IMR-90 (cell line): ENCODE data around the gene RIMS4. TPM values are rescaled to one million over a fixed set of nuclear protein-coding genes. Genes with fewer than 3 reads are reported as not detected.

Experiments
- ATAC-seq: fragments of 200-7000 bp; cut with Tn5 transposase; 2 replicates; pipeline ENCODE4 v1.9.1; 2020; ENCODE audit warnings: low read depth, mild to moderate bottlenecking, moderate library complexity
- BruUV-seq: library from RNA; stranded (reverse); fragments of 400-500 nt; replicated peaks from 2 replicates; lab custom pipeline; 2021; lab: Mats Ljungman, UMichigan
- CTCF ChIA-PET: fragments of 300-600 bp; formaldehyde crosslinking; extraction: SDS; loops from one replicate; lab custom pipeline; 2021; ENCODE audit warnings: antibody characterized with exemption; lab: Yijun Ruan, JAX
- POLR2A ChIA-PET: fragments of 300-600 bp; sonication (Branson Sonifier 250); formaldehyde crosslinking; loops from one replicate; lab custom pipeline; 2022; ENCODE audit warnings: antibody characterized with exemption; ENCODE audit not compliant: unreplicated experiment; lab: Charles Lee
- DNase-seq: peaks from one replicate; pipeline ENCODE4 v3.0.0; 2013
- H2AFZ ChIP-seq: replicated peaks from 2 replicates; pipeline ENCODE3; 2013; ENCODE audit warnings: low read length, mild to moderate bottlenecking; ENCODE audit not compliant: poor library complexity
- H2AK5ac ChIP-seq: 2 replicates; pipeline ENCODE4 v1.6.1; 2013; ENCODE audit warnings: low read depth, low read length, inconsistent platforms
- H2AK9ac ChIP-seq: replicated peaks from 2 replicates; pipeline ENCODE3; 2013; ENCODE audit warnings: mild to moderate bottlenecking, low read depth, low read length, moderate library complexity; ENCODE audit not compliant: poor library complexity
- H2BK120ac ChIP-seq: 2 replicates; pipeline ENCODE4 v1.6.1; 2013; ENCODE audit warnings: low read depth, low read length, inconsistent platforms
- H2BK15ac ChIP-seq: 3 replicates; pipeline ENCODE4 v1.6.1; 2013; ENCODE audit warnings: low read depth, low read length, inconsistent platforms
- H2BK20ac ChIP-seq: 2 replicates; pipeline ENCODE4 v1.6.1; 2013; ENCODE audit warnings: low read depth, mild to moderate bottlenecking, inconsistent platforms, low read length, moderate library complexity
- H2BK5ac ChIP-seq: 2 replicates; pipeline ENCODE4 v1.6.1; 2013; ENCODE audit warnings: mild to moderate bottlenecking, low read depth, low read length, inconsistent platforms; ENCODE audit not compliant: poor library complexity, severe bottlenecking
- H3K14ac ChIP-seq: replicated peaks from 2 replicates; pipeline ENCODE4 v1.6.1; 2013; ENCODE audit warnings: low read depth, low read length, inconsistent platforms
- H3K18ac ChIP-seq: 2 replicates; pipeline ENCODE4 v1.6.1; 2013; ENCODE audit warnings: low read depth, low read length, control low read depth
- H3K23ac ChIP-seq: 2 replicates; pipeline ENCODE4 v1.6.1; 2013; ENCODE audit warnings: low read depth, low read length, inconsistent platforms
- H3K27ac ChIP-seq: 2 replicates; pipeline ENCODE4 v1.5.1; 2013; ENCODE audit warnings: mild to moderate bottlenecking, control low read depth, low read length; ENCODE audit not compliant: insufficient read depth
- H3K27me3 ChIP-seq: 2 replicates; pipeline ENCODE4 v1.6.1; 2013; ENCODE audit warnings: low read length; ENCODE audit not compliant: control insufficient read depth, insufficient read depth
- H3K36me3 ChIP-seq: 2 replicates; pipeline ENCODE4 v1.6.1; 2013; ENCODE audit warnings: low read length, mixed read lengths; ENCODE audit not compliant: control insufficient read depth, insufficient read depth
- H3K4ac ChIP-seq: 2 replicates; pipeline ENCODE4 v1.6.1; 2013; ENCODE audit warnings: low read depth, low read length, inconsistent platforms
- H3K4me1 ChIP-seq: 2 replicates; pipeline ENCODE4 v1.6.1; 2013; ENCODE audit warnings: low read length, mixed read lengths; ENCODE audit not compliant: control insufficient read depth, insufficient read depth
- H3K4me2 ChIP-seq: 2 replicates; pipeline ENCODE4 v1.6.1; 2013; ENCODE audit warnings: low read depth, mild to moderate bottlenecking, control low read depth, low read length, moderate library complexity
- H3K4me3 ChIP-seq: 2 replicates; pipeline ENCODE4 v1.5.1; 2013; ENCODE audit warnings: low read depth, mild to moderate bottlenecking, control low read depth, low read length, moderate library complexity; ENCODE audit not compliant: insufficient read depth
- H3K56ac ChIP-seq: 2 replicates; pipeline ENCODE4 v1.6.1; 2013; ENCODE audit warnings: low read length, inconsistent platforms; ENCODE audit not compliant: insufficient read depth; ENCODE audit errors: extremely low read depth
- H3K79me1 ChIP-seq, 2 experiments: 2 replicates each; pipeline ENCODE4 v1.6.1; 2013; ENCODE audit warnings: low read length in 2 of 2, inconsistent platforms in 1 of 2, low read depth in 1 of 2
- H3K9ac ChIP-seq: 2 replicates; pipeline ENCODE4 v1.6.1; 2013; ENCODE audit warnings: low read depth, low read length, control low read depth
- H3K9me1 ChIP-seq: 2 replicates; pipeline ENCODE4 v1.6.1; 2013; ENCODE audit warnings: low read length, inconsistent platforms; ENCODE audit not compliant: insufficient read depth
- H3K9me3 ChIP-seq: 2 replicates; pipeline ENCODE4 v1.6.1; 2013; ENCODE audit warnings: low read length; ENCODE audit not compliant: control insufficient read depth, insufficient read depth
- H4K20me1 ChIP-seq: 2 replicates; pipeline ENCODE4 v1.6.1; 2013; ENCODE audit warnings: low read length, inconsistent platforms; ENCODE audit not compliant: insufficient read depth
- H4K5ac ChIP-seq: 2 replicates; pipeline ENCODE4 v1.6.1; 2013; ENCODE audit warnings: mild to moderate bottlenecking, low read depth, low read length, control low read depth
- H4K8ac ChIP-seq, 2 experiments: 2 replicates each; pipeline ENCODE4 v1.6.1; 2013; ENCODE audit warnings: low read depth in 2 of 2, low read length in 2 of 2, control low read depth in 1 of 2, inconsistent platforms in 1 of 2
- H4K91ac ChIP-seq: 2 replicates; pipeline ENCODE4 v1.6.1; 2013; ENCODE audit warnings: low read depth, low read length, inconsistent platforms; ENCODE audit not compliant: insufficient read depth
- CTCF ChIP-seq: conservative IDR thresholded peaks from 2 replicates; pipeline ENCODE4 v1.5.1; 2012; ENCODE audit warnings: mild to moderate bottlenecking, low read depth, low read length, improper control_type of control experiment
- ELK1 ChIP-seq: fragments of 150-350 bp; IDR thresholded peaks from 2 replicates; pipeline ENCODE4 v1.6.1; 2016; ENCODE audit warnings: low read depth, mild to moderate bottlenecking, low read length, moderate library complexity, borderline replicate concordance
- FOS ChIP-seq: fragments of 150-350 bp; IDR thresholded peaks from 2 replicates; pipeline ENCODE4 v1.6.1; 2016; ENCODE audit warnings: low read depth, low read length
- MAFK ChIP-seq: IDR thresholded peaks from 2 replicates; pipeline ENCODE4 v1.6.1; 2012; ENCODE audit warnings: low read depth, low read length, improper control_type of control experiment
- POLR2A ChIP-seq: IDR thresholded peaks from 2 replicates; pipeline ENCODE4 v1.6.1; 2012; ENCODE audit warnings: mild to moderate bottlenecking, low read depth, low read length
- RAD21 ChIP-seq: IDR thresholded peaks from 2 replicates; pipeline ENCODE4 v1.6.1; 2012; ENCODE audit warnings: low read length, improper control_type of control experiment
- RCOR1 ChIP-seq: IDR thresholded peaks from 2 replicates; pipeline ENCODE4 v1.6.1; 2012; ENCODE audit warnings: mild to moderate bottlenecking, low read length, improper control_type of control experiment; ENCODE audit not compliant: insufficient replicate concordance
- RFX5 ChIP-seq: IDR thresholded peaks from 2 replicates; pipeline ENCODE4 v1.8.0; 2012; ENCODE audit warnings: low read depth, mild to moderate bottlenecking, low read length, moderate library complexity
- SMC3 ChIP-seq: fragments of 150-350 bp; IDR thresholded peaks from 2 replicates; pipeline ENCODE4 v1.6.1; 2016; ENCODE audit warnings: low read depth, mild to moderate bottlenecking, antibody characterized with exemption, low read length, moderate library complexity
- USF2 ChIP-seq: fragments of 150-350 bp; IDR thresholded peaks from 2 replicates; pipeline ENCODE4 v1.6.1; 2017; ENCODE audit warnings: mild to moderate bottlenecking, antibody characterized with exemption, low read length, low read depth
- WGBS, 2 experiments: methylation state at CpG; one replicate each; pipeline versions ENCODE4 v1.1.5 to v1.1.7; 2013; ENCODE audit warnings: missing lambda C conversion rate in 2 of 2; ENCODE audit not compliant: insufficient read length in 1 of 2; ENCODE audit errors: extremely low coverage in 2 of 2; 5-methylcytosine and 5-hydroxymethylcytosine counted together
- dilution Hi-C: fragments of 300-500 bp; cut with HindIII; formaldehyde crosslinking; loops from one replicate; pipeline ENCODE4 v1.14.3; 2018; ENCODE audit warnings: low sequenced_read_pairs; ENCODE audit not compliant: unreplicated experiment
- in situ Hi-C: fragments of 300-500 bp; cut with MboI; formaldehyde crosslinking; loops from 3 replicates; pipeline ENCODE4 v1.14.3; 2019; ENCODE audit warnings: low sequenced_read_pairs, inconsistent platforms, mixed read lengths
- intact Hi-C: fragments of 100-400 bp; cut with micrococcal nuclease; formaldehyde crosslinking; loops from 2 replicates; pipeline ENCODE4 v1.10.0; 2022
- polyA plus RNA-seq, 3 experiments: library from polyadenylated mRNA; depleted of rRNA; stranded (reverse); fragments of >200 nt; gene quantifications; 2 replicates each; pipeline ENCODE4 v1.2.3, GENCODE V29; 2012; ENCODE audit warnings: low replicate concordance in 1 of 3
- total RNA-seq: library from RNA; depleted of rRNA; stranded (reverse); fragments of >200 nt; gene quantifications from 2 replicates; pipeline ENCODE4 v1.2.3, GENCODE V29; 2012

Gene RIMS4
- total and polyA plus RNA-seq, 2 of the 4 experiments (the other 2 are of a cell fraction), result not detected

GRCh38 chr20:44772636-44773035 is 37.7 kb downstream of the RIMS4 start:
- Histone ChIP-seq H2AFZ (no peak overlapping the region), H2BK20ac (no peak overlapping the region), H3K4me2 (no peak overlapping the region), H2AK9ac (no peak overlapping the region), H2BK15ac (no peak overlapping the region), H3K9me1 (no peaks in the 10 kb centered on the region; the same call in 1 of the 2 replicates), H4K8ac (no peak overlapping the region), H2BK5ac (no peak overlapping the region), H2BK120ac (no peak overlapping the region), H4K20me1 (no peaks in the 10 kb centered on the region), H2AK5ac (no peak overlapping the region), H3K4me1 (no peaks in the 10 kb centered on the region), H3K9me3 (no peaks in the 10 kb centered on the region), H3K4ac (no peak overlapping the region), H3K9ac (no peak overlapping the region), H3K36me3 (no peaks in the 10 kb centered on the region), H3K27ac (no peak overlapping the region), H3K23ac (no peak overlapping the region), H3K4me3 (no peak overlapping the region), H4K91ac (no peak overlapping the region), H3K14ac (no peak overlapping the region), H3K18ac (no peak overlapping the region), H3K56ac (no peak overlapping the region), H3K79me1 (no peaks in the 10 kb centered on the region), H3K27me3 (peaks cover 29% of the 10 kb centered on the region), H4K5ac (no peak overlapping the region)
- ChIA-PET POLR2A (no interaction called here), CTCF (no interaction called here)
- ATAC-seq (no peak; the same call in 1 of the 2 replicates), DNase-seq (no peak)
- in situ Hi-C loops (no loop called here), intact Hi-C loops (no loop called here), dilution Hi-C loops (no loop called here)
- BruUV-seq, result no TSS peak
- WGBS, 2 experiments, result no CpG with 5 or more reads among the region's 8 CpGs
- TF ChIP-seq ELK1, result no peak
- TF ChIP-seq SMC3, result no peak
- TF ChIP-seq POLR2A, result no peak
- no peak for TF ChIP-seq USF2
- TF ChIP-seq RFX5, result no peak
- TF ChIP-seq FOS, result no peak
- no peak for TF ChIP-seq RCOR1
- TF ChIP-seq CTCF, result no peak
- no peak for TF ChIP-seq RAD21
- no peak for TF ChIP-seq MAFK
